NCI-H187 (cell line): ENCODE results near the gene PIK3C2G.
"Not testable (repeated sequence)": the region's sequence is repeated elsewhere in the genome, so short reads cannot be mapped to it uniquely, and the experiment has no call there.

ENCODE experiments used
- DNase-seq, 2 experiments: peaks; one replicate each; lab custom pipeline; 2025; lab: John Stamatoyannopoulos, UW

The PIK3C2G gene

DNA sequence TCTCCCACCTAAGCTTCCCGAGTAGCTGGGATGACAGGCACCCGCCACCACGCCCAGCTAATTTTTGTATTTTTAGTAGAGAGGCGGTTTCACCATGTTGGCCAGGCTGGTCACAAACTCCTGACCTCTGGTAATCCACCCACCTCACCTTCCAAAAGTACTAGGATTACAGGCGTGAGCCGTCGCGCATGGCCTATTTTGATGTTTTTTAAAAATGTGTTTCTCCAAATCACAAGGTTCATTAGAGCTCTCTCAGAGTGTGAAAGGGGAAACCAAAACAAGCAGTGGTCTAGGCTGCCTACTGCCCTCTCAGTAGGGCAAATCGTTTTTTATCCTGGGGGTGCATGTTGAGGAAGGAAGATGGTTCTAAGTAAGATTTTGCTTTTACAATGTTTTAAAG is 211.5 kb downstream of the PIK3C2G start:
- DNase-seq: no peak

DNA sequence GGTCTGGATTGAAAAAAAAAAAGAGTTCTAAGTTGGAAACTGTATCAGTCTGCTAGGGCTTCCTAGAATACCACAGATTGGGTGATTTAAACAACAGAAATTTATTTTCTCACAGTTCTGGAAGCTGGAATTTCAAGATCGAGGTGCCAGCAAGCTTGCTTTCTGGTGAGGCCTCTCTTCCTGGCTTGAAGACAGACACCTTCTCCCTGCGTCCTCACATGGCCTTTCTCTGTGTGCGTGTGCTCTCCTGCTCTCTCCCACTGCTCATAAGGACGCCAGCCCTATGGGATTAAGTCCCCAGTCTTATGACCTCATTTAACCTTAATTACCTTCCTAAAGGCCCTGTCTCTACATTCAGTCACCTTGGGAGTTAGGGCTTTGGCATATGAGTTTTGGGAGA is 215.5 kb downstream of the PIK3C2G start:
- no peak for DNase-seq

- DNase-seq: no peak
These were observed 217.9 kb downstream of the PIK3C2G start for GRCh38 chr12:18479256-18479655.

- no peak for DNase-seq
These were observed 221.3 kb downstream of the PIK3C2G start for GRCh38 chr12:18482601-18483120.

DNA sequence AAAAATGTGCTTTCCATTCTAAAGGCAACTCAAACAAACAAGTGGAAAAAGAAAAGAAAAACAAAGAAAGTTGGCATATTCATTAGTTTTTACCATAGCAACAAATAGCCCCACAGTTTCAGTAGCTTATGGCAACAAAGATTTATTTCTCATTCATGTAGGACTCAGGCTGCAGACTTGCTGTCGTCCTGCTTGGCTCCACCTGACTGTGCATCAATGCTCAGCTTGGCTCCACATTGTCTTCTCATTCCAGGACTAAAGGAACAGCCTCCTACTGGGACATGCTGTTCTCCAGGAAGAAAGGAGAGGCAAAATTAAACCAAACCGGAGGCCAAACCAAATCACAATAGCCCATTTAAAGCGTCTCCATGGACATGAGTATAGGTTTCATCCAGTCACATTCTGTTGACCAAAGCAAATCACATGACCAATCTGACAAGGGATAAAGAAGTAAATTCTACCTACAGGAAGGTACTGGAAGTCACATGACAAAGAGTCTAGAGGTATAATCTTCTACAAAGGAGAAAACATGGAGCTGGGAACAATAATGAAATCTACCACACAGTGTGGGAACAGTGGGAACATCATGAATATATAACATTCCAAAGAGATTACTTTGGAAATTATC is 222.5 kb downstream of the PIK3C2G start:
- DNase-seq: no peak

DNA sequence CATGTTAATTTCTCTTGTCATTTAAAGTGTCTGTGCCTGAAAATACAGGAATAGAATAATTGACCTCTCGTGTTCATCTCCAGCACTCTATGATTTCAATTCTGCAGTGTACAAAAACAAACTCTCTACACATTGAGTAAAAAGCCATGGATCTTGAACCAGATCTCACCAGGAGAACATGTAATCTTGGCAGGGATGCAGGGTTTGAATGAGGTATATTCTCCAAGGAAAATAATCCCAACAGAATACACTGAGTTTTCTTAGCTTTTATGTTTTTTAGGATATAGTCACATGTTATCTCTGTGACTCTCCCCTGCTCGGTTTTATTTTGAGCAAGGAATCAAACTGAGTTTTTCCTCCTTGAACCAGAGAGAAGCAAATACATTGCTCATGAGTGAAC is 224.7 kb downstream of the PIK3C2G start:
- no peak for DNase-seq

GRCh38 chr12:18487509-18487908 is 226.2 kb downstream of the PIK3C2G start:
- DNase-seq: no peak

- DNase-seq: no peak
These were observed 231.2 kb downstream of the PIK3C2G start for GRCh38 chr12:18492372-18493025.

GRCh38 chr12:18496156-18496555 is 234.8 kb downstream of the PIK3C2G start:
- no peak for DNase-seq

DNA sequence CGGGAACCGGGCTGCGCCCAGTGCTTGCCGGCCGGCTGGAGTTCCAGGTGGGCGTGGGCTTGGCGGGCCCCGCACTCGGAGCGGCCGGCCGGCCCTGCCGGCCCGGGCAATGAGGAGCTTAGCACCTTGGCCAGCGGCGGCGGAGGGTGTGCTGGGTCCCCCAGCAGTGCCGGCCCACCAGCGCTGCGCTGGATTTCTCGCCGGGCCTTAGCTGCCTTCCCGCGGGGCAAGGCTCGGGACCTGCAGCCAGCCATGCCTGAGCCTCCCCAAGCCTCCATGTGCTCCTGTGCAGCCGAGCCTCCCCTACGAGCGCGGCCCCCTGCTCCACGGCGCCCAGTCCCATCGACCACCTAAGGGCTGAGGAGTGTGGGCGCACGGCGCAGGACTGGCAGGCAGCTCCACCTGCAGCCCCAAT is 238.8 kb downstream of the PIK3C2G start:
- not testable (repeated sequence) for DNase-seq

DNA sequence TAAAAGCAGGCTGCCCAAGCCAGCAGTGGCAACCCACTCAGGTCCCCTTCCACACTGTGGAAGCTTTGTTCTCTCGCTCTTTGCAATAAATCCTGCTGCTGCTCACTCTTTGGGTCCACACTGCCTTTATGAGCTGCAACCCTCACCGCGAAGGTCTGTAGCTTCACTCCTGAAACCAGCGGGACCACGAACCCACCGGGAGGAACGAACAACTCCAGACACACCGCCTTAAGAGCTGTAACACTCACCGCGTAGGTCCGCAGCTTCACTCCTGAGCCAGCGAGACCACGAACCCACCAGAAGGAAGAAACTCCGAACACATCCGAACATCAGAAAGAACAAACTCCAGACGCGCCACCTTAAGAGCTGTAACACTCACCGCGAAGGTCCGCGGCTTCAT is 239.4 kb downstream of the PIK3C2G start:
- DNase-seq: not testable (repeated sequence)

- DNase-seq: no peak
These were observed 241.2 kb downstream of the PIK3C2G start for GRCh38 chr12:18502422-18502968.

DNA sequence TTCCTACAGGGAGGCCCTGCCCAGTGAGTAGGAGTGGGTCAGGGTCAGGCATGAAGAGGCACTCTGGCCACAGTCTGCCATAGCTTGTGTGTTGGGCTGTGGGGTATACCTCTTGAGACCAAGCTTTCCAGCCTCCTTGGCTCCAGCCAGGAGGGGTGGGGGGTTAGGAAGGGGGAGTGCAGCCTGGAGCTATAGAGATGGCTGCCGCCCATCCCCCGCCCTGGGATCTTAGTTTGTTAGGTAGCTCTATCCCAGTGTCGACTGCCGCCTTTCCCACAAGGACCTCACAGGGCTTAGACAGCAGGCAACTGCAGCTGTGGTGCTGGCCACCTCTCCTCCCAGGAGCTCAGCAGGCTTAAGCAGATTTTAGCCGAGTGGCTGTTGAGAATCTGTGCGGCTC is 260.1 kb downstream of the PIK3C2G start:
- no peak for DNase-seq

DNA sequence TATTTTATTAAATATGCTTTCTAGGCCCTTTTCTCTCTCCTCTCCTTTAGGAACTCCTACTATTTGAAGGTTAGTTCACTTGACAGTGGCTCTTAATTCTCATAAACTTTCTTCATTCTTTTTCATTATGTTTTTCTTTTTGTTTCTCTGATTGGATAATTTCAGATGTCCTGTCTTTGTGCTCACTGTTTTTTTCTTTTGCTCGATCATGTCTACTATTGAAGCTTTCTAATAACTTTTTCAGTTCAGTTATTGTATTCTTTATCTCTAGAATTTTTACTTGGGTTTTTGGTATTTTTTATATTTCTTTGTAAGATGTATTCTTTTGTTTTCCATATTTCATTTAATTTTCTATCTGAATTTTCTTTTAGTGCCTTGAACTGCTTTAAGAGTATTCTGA is 261.5 kb downstream of the PIK3C2G start:
- no peak for DNase-seq

DNA sequence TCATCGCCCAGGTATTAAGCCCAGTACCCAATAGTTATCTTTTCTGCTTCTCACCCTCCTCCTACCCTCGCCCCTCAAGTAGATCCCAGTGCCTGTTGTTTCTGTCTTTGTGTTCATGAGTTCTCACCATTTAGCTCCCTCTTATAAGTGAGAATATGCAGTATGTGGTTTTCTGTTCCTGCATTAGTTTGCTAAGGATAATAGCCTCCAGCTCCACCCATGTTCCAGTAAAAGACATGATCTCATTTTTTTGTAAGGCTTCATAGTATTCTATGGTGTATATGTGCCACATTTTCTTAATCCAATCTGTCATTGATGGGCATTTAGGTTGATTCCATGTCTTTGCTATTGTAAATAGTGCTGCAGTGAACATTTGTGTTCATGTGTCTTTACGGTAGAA is 281.2 kb downstream of the PIK3C2G start:
- DNase-seq: not testable (repeated sequence)

GRCh38 chr12:18546399-18546798 is 285.1 kb downstream of the PIK3C2G start:
- DNase-seq: no peak

GRCh38 chr12:18549598-18549997 is 288.3 kb downstream of the PIK3C2G start:
- no peak for DNase-seq

GRCh38 chr12:18551106-18551505 is 289.8 kb downstream of the PIK3C2G start:
- DNase-seq: peak in 1 of 2 experiments; percentile 33

- no peak for DNase-seq
These were observed 290.4 kb downstream of the PIK3C2G start for GRCh38 chr12:18551701-18552100.

DNA sequence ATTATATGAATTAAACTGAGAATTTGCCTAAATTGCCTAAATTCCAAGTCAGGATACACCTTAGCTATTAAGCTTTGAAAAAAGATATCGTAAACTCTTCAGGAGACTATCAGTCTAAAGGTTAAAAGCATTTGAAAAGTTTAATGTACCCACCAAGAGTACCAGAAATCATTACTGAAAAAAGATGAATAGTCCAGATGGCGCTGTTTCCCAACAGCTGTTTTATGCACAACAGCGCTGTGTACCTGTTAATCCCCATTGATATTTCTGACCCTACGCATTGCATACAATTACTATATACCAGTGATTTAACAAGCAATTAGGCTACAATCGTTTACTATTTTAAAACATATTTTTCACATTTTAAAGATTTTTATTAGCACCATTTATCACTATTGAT is 291.5 kb downstream of the PIK3C2G start:
- no peak for DNase-seq

GRCh38 chr12:18556161-18556560 is 294.8 kb downstream of the PIK3C2G start:
- no peak for DNase-seq

- DNase-seq: no peak
These were observed 297.9 kb downstream of the PIK3C2G start for GRCh38 chr12:18559242-18559641.

DNA sequence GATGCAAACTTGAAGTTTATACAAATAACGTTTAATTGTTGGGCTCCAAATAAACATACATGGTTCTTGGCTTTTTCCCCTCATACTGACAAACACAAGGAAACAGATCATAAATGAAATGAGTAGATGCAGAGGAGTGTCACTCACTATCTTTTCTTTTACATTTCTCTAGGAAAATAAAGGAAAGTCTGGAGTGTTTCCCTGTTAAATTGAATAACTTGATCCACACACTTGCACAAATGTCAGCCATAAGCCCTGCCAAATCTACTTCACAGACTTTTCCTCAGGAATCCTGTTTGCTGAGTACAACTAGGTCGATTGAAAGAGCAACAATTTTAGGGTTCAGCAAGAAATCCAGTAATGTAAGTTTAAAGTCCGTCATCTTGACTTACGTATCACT is 301.2 kb downstream of the PIK3C2G start:
- DNase-seq: no peak
